Activated CD8-positive, alpha-beta memory T cell treated with anti-CD3 and anti-CD28 coated beads for 1 hour (primary cell): ENCODE measurements around the gene MORN3.

Experiments used
- DNase-seq, 2 donors: peaks; one replicate each; pipeline ENCODE4 v3.0.0-alpha.2; 2020; ENCODE audit warnings: low read depth in 1 of 2; ENCODE audit errors: extremely low read depth in 1 of 2

Gene MORN3

DNA sequence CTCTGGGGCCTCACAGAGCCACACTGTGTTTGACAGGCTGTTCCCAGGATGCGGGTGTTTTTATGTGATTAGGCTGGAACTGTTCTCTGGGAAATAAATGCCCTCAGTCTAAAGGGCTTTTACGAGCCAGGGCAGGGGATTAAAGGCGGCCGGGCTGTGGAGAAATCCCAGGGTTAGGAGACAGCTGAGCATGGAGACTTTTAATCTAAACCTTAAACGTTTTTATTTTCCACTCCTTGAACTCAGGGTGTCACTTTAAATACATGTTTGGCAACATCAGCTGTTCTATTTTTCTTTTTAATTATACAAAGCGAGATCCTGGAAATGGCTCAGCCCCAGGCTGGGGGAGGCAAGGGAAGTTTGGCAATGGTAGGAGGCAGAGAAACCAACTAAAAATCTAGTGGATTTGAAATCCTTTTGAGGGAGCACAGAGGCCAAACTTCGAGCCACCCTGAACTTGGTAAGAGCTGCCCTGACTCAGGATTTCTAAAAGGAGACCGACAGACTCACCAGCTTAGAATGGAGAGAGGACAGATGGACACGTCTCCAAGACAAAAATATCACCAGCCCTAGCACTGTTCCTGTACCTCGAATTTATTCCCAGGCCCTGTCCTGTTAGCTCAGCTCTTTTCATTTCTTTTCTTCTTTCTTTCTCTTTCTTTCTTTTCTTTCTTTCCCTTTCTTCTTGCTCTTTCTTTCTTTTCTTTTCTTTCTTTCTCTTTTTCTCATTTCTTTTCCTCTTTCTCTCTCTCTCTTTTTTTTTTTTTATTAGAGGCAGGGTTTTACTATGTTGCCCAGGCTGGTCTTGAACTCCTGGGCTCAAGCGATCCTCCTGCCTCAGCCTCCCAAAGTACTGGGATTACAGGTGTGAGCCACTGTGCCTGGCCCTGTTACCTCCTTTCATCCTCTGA lies 59.0 kb downstream of the MORN3 start:
- DNase-seq = no peak

DNA sequence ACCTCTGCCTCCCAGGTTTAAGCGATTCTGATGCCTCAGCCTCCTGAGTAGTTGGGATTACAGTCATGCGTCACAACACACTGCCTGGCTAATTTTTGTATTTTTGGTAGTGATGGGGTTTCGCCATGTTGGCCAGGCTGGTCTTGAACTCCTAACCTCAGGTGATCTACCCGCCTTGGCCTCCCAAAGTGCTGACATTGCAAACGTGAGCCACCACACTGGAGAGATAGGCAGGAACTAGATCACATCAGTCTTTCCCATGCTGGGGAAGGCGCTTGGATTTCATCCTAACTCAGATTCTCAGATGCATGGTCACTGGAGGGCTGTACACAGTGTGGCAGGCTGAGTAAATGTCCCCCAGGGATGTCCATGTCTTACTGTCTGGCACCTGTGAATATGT lies 61.2 kb downstream of the MORN3 start:
- no peak for DNase-seq

DNA sequence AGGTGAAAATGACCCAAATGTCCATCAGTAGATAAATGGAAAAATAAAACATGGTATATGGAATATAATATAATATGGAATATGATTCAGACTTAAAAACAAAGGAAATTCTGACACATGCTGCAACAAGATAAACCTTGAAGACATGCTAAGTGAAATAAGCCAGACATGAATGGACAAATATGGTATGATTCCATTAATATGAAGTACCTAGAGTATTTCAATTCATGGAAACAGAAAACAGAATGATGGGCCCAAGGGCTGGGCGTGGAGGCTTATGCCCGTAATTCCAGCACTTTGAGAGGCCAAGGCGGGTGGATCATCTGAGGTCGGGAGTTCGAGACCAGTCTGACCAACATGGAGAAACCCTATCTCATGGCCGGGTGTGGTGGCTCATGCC lies 65.9 kb downstream of the MORN3 start:
- DNase-seq = no peak

DNA sequence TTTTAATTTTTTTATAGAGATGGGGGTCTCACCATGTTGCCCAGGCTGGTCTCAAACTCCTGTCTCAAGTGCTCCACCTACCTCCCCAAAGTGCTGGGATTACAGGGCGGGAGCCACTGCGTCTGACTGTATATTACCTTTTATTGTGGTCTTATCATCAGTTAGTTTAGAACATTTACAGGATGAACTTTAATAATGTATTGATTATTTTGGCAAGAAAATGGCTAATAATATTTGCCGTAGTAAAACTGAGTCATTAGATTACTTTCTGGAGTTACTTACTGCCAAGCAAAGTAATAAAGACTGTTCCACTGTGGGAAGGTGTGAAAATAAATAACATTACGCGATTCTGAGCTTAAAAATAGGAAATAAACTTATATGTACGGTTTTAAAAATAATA lies 66.7 kb downstream of the MORN3 start:
- DNase-seq = no peak

DNA sequence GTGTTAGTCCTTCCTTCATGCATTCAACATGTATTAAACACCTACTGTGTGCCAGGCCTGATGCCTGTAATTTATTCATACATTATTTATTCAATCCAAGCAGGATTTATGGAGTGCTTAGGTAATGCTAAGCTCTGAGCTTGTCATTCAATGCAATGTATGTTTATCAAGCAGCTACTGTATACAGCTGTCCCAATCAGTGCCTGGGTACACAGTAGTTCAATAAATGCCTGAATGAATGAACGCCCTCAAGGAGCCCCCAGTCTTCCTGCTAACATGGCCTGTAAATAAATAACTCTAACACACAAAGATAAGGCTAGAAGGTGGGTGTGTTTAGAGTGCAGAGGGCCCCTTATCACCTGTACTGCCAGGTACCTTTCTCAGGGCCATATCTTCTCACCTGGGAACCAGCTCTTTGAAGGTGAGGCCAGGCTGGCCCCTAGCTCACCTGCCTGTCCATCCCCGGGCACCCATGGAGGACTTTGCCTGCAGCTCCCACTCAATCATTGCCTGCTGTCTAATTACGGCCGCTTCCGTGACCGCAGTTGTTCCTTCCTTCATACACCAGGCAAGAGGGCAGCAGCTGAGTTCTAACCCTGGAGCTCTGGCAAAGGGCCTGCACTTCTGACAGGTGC lies 68.6 kb downstream of the MORN3 start:
- DNase-seq = no peak
